ENCODE measurements around the gene SGF29. TPM values are rescaled to one million over a fixed set of nuclear protein-coding genes. Genes with fewer than 3 reads are reported as not detected.
A peak's percentile ranks its signal among the peaks of the same experiment; 100 is the strongest.

SGF29 gene
- total and polyA plus RNA-seq, 2 donors (not counting 1 experiment from before 2014, with no cell fraction given) = 1.6 to 6.9 TPM

DNA sequence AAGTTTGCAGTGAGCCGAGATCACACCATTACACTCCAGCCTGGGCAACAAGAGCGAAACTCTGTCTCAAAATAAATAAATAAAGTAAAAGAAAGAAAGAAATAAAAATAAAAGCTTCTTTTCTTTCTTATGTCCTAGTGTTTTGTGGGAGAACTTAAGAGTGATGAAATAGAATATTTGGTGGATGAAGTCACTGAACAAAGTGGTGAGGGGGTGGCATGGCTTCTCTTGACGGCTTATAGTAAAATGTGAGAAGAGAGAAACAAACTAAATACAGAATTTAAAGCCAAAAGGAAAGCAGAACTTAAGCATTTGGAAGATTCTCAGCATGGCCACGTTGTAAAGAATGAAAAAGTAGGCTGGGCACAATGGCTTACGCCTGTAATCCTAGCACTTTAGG, 15.3 kb downstream of the SGF29 start:
- TF ChIP-seq CTCF (conservative IDR thresholded peaks at IDR 0.05 in 1 of 2, IDR thresholded peaks at IDR 0.05 in 1 of 2; ENCODE audit: low read depth in 1 of 2, low read length in 2 of 2) (no peak), EZH2 (IDR thresholded peaks at IDR 0.05; ENCODE audit: low read length, missing control alignments) (no peak)
- DNase-seq (ENCODE audit: low read depth in 2 of 2) = peak; percentile 50 to 62

DNA sequence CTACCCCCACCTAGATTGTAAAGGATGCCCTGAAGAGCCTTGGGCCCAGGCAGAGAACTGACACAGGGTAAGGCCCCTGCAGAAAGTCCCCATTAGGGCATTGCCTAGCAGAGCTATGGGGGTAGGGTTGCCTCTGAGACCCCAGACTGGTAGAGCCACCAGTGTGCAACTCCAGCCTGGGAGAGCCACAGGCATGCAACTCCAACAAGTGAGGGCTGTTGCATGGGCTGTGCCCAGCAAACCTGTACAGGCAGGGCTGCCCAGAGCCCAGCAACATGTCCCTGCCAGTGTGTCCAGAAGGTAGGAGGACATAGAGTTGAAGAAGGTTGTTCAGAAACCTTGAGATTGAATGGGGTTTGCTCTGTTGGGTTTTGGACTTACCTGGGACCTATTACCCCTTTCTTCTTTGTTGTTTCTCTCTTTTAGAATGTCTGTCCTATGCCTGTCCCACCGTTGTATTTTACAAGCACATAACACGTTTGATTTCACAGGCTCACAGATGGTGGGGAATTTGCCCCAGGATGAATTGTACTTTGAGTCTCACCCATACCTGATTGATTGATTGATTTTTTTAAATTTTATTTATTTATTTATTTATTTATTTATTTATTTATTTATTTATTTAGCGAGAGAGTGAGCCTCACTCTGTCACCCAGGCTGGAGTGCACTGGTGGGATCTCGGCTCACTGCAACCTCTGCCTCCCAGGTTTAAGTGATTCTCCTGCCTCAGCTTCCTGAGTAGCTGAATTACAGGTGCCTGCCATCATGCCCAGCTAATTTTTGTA, 16.4 kb downstream of the SGF29 start:
- no peak overlapping the region for H3K4me3 ChIP-seq (replicated peaks in 1 of 4; ENCODE audit: control extremely low read depth in 1 of 4, insufficient read depth in 1 of 4, low read depth in 3 of 4, low read length in 4 of 4)
- no peak overlapping the region for H2AFZ ChIP-seq (ENCODE audit: low read length)
- no peaks in the 10 kb centered on the region for H4K20me1 ChIP-seq (ENCODE audit: control insufficient read depth, extremely low read depth, insufficient read depth, low read length)
- no peaks in the 10 kb centered on the region for H3K27me3 ChIP-seq (ENCODE audit: control insufficient read depth, insufficient read depth, low read length)
- no peak for DNase-seq (ENCODE audit: low read depth in 2 of 2)
- no peaks in the 10 kb centered on the region for H3K36me3 ChIP-seq (ENCODE audit: control insufficient read depth, insufficient read depth, low read length)
- H3K27ac ChIP-seq (ENCODE audit: insufficient read depth, low read length) = no peak overlapping the region
- no peak overlapping the region for H3K9ac ChIP-seq (ENCODE audit: insufficient read depth, low read length)
- H3K4me1 ChIP-seq (ENCODE audit: control insufficient read depth, extremely low read depth, insufficient read depth, low read length) = no peaks in the 10 kb centered on the region
- H3K9me3 ChIP-seq (ENCODE audit: control insufficient read depth, insufficient read depth, low read depth, low read length) = no peaks in the 10 kb centered on the region
- no peak for TF ChIP-seq CTCF (conservative IDR thresholded peaks at IDR 0.05 in 1 of 2, IDR thresholded peaks at IDR 0.05 in 1 of 2; ENCODE audit: low read depth in 1 of 2, low read length in 2 of 2)
- TF ChIP-seq EZH2 (IDR thresholded peaks at IDR 0.05; ENCODE audit: low read length, missing control alignments) = no peak
- no peak overlapping the region for H3K4me2 ChIP-seq (ENCODE audit: extremely low read depth, insufficient read depth, low read length)
- no peaks in the 10 kb centered on the region for H3K79me2 ChIP-seq (ENCODE audit: control insufficient read depth, insufficient read depth, low read length)

More for the DNA sequence above, 15.3 kb downstream of the SGF29 start:
- H3K9me3 ChIP-seq (ENCODE audit: control insufficient read depth, insufficient read depth, low read depth, low read length) = no peaks in the 10 kb centered on the region
- H3K79me2 ChIP-seq (ENCODE audit: control insufficient read depth, insufficient read depth, low read length) = no peaks in the 10 kb centered on the region
- no peaks in the 10 kb centered on the region for H3K27me3 ChIP-seq (ENCODE audit: control insufficient read depth, insufficient read depth, low read length)
- H3K27ac ChIP-seq (ENCODE audit: insufficient read depth, low read length) = no peak overlapping the region
- no peak overlapping the region for H3K4me3 ChIP-seq (replicated peaks in 1 of 4; ENCODE audit: control extremely low read depth in 1 of 4, insufficient read depth in 1 of 4, low read depth in 3 of 4, low read length in 4 of 4)
- no peak overlapping the region for H2AFZ ChIP-seq (ENCODE audit: low read length)
- H3K4me2 ChIP-seq (ENCODE audit: extremely low read depth, insufficient read depth, low read length) = no peak overlapping the region
- no peaks in the 10 kb centered on the region for H3K4me1 ChIP-seq (ENCODE audit: control insufficient read depth, extremely low read depth, insufficient read depth, low read length)
- H4K20me1 ChIP-seq (ENCODE audit: control insufficient read depth, extremely low read depth, insufficient read depth, low read length) = no peaks in the 10 kb centered on the region
- H3K36me3 ChIP-seq (ENCODE audit: control insufficient read depth, insufficient read depth, low read length) = no peaks in the 10 kb centered on the region
- H3K9ac ChIP-seq (ENCODE audit: insufficient read depth, low read length) = no peak overlapping the region

GRCh38 chr16:28572696-28573510, 19.2 kb downstream of the SGF29 start:
- Histone ChIP-seq H3K9ac (ENCODE audit: insufficient read depth, low read length) (no peak overlapping the region), H2AFZ (ENCODE audit: low read length) (peak overlapping the region; percentile 44), H3K9me3 (ENCODE audit: control insufficient read depth, insufficient read depth, low read depth, low read length) (no peaks in the 10 kb centered on the region), H3K27ac (ENCODE audit: insufficient read depth, low read length) (no peak overlapping the region), H3K4me1 (ENCODE audit: control insufficient read depth, extremely low read depth, insufficient read depth, low read length) (no peaks in the 10 kb centered on the region), H3K4me2 (ENCODE audit: extremely low read depth, insufficient read depth, low read length) (no peak overlapping the region), H3K36me3 (ENCODE audit: control insufficient read depth, insufficient read depth, low read length) (no peaks in the 10 kb centered on the region), H4K20me1 (ENCODE audit: control insufficient read depth, extremely low read depth, insufficient read depth, low read length) (no peaks in the 10 kb centered on the region), H3K4me3 (replicated peaks in 1 of 4; ENCODE audit: control extremely low read depth in 1 of 4, insufficient read depth in 1 of 4, low read depth in 3 of 4, low read length in 4 of 4) (no peak overlapping the region), H3K79me2 (ENCODE audit: control insufficient read depth, insufficient read depth, low read length) (no peaks in the 10 kb centered on the region), H3K27me3 (ENCODE audit: control insufficient read depth, insufficient read depth, low read length) (no peaks in the 10 kb centered on the region)
- TF ChIP-seq CTCF (conservative IDR thresholded peaks at IDR 0.05 in 1 of 2, IDR thresholded peaks at IDR 0.05 in 1 of 2; ENCODE audit: low read depth in 1 of 2, low read length in 2 of 2) (no peak), EZH2 (IDR thresholded peaks at IDR 0.05; ENCODE audit: low read length, missing control alignments) (no peak)
- DNase-seq (ENCODE audit: low read depth in 2 of 2) = peak; percentile 8 to 11
